Skin of body (tissue), 2 donors: Measurements from ENCODE around the gene PPCDC. TPM values are rescaled to one million over a fixed set of nuclear protein-coding genes. Genes with fewer than 3 reads are reported as not detected.
"Not testable (repeated sequence)": the region's sequence is repeated elsewhere in the genome, so short reads cannot be mapped to it uniquely, and the experiment has no call there.

ENCODE experiments used
- DNase-seq: peaks from one replicate; lab custom pipeline; 2025; lab: John Stamatoyannopoulos, UW
- total RNA-seq: library from RNA; depleted of rRNA; stranded (reverse); fragments of >200 nt; gene quantifications from one replicate; pipeline ENCODE4 v1.2.3, GENCODE V29; 2014

Gene PPCDC
- total RNA-seq, 1 donor from 2014 or later: 10.8 TPM

DNA sequence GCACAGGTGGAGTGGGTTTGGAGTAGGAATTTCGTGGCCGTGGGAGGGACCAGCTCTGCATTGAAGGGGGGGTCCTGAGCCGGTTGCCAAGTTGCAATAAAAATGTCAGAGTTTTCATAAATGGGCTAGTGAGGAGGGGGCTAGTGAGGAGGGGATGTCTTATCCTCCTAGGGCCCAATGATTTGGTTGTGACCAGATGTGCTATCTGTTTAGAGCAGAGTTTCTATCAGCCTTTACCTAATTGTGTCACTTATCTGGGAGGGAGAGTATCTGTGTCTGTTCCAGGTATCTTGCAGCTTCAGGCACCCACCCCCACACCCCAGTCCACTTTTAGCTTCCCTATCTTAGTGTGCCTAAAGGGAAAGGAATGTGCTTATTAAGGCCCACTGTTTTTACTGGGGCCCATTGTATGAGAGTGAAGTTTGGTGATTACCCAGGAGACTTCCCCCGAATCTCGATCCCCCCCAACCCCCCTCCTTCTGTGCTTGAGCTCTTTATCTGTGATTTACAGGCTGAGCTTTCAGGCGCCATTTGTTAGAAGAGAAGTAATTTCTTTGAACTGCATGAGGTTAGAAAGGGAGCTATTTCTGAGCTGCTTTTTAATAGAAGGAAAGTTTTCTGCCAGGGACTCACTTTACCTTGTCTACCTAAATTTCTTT lies 42.6 kb downstream of the PPCDC start:
- no peak for DNase-seq

DNA sequence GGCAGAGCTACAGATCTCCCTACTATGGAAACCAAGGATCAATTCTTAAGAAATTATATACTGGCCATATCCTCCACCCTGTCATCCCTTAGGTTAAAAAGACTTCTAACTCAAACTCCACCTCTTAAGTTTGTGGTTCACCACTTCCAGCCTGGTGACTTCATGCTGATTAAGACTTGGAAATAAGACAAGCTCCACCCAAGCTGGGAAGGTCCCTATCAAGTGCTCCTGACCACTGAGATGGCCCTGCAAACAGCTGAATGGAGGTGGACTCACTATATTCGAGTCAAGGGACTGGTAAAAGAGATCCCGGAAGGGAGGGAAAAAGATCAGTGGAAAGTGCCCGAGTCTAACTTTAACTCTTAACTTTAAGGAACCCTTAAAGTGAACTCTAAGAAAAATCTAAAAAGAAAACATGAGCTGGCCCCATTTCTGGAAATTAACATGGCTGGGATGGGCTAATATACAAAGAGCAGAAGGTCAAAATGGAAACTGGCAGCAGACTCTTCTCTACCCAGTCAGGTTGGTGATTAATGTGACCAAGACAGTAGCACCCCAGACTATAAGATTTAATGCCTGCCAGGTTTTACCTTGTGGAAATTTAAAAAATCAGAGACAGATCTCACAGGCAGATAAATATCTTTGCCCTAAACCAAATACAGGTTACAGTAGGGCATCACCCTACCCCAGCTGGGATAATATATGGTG lies 43.9 kb downstream of the PPCDC start:
- DNase-seq: no peak

DNA sequence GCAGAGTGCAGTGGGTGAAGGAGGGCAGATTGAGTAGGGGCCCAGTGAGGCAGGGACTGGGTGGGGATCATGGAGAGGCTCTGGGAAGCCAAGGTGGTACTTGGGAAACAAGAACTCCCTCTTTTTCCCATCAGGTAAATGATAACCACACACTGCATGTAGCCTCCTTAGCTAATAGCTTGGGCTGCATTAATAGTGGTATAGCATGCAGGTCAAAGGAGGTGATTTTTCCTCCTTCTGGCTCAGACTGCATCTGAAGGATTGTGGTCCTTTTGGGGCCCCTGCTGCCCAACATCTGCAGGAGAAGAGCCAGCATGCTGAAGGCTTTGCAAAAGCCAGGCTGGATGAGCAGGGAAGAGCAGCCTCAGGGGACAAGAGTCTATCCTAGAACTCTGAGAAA lies 45.4 kb downstream of the PPCDC start:
- no peak for DNase-seq

DNA sequence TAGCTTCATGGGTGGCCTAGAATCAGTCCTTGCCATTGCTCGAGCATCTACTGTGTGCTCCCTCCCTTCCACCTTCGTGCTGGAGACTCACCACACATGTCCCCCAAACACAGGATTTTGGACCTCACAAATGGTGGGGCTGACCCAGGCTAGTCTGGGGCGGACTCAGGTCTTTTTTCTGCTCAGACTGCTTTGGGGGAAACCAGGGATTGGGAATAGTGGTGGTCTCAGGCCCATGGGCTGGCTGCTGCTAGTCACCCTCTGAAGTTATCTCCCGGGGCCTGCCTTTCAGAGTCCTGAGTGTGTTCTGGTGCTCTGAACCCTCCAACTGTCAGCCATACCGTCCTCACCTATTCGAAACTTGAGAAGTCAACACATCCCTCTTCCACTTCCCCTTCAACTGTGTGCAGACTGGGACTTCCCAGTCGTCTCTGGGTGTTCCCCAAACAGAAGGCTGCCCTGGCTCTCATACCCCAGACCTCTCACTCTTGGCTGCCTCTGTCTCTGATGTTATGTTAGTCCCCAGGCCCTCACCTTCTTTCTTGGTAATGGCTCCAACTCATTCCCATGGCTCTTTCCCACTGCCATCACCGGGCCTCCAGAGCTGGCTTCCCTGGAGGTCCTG lies 46.0 kb downstream of the PPCDC start:
- no peak for DNase-seq

DNA sequence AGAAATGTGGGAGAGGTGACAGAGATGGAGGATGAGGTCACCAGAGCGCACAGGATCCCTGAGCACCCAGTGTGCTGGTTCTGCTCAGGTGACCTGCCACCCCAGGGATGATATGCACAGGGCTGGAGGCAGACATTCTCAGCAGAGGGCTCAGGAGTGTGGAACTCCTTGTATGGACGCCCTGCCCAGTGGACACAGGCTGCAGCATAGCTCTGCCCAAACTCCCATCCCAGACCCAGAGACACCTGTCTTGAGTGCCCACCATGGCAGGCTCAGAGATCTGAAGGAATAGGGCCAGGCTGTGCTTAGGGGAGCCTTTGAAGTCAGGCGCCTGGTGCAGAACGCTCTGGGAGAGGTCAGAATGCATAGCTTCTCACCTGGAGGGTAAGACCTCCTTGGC lies 47.3 kb downstream of the PPCDC start:
- no peak for DNase-seq

DNA sequence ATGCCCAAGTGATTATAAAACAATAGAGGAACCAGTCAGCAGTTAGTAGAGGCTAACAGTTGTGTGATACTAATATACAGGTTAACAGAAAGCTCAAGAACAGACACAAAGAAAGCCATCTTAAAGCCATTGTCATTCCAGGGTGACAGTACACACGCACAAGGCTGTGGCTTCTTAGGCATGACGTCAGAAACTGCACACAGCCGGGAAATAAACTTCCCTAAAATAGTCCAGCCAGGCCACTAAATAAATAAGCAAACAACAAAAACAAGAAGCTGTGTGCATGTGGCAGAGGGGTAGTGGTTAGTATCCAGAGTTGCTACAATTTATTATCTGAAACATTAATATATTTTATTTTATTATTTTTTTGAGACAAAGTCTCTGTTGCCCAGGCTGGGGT lies 49.8 kb downstream of the PPCDC start:
- no peak for DNase-seq

DNA sequence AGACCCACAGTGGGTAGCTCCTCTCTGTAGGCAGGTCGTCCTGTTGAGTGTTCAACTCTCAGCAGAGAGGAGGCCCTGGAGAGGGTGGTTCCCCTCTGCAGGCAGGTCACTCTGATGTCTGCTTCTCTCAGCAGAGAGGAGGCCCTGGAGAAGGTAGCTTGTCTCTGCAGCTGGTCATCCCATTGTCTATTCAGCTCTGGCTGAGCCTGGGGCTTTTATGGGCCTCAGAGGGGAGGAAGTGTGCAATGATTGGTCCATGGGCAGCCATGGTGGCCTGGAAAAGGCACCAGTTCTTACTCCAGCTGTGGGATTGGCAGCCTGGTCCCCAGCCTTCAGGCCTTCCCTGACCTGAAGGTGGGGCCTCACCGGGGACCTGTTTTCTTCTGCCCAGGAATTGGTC lies 52.9 kb downstream of the PPCDC start:
- DNase-seq: no peak

DNA sequence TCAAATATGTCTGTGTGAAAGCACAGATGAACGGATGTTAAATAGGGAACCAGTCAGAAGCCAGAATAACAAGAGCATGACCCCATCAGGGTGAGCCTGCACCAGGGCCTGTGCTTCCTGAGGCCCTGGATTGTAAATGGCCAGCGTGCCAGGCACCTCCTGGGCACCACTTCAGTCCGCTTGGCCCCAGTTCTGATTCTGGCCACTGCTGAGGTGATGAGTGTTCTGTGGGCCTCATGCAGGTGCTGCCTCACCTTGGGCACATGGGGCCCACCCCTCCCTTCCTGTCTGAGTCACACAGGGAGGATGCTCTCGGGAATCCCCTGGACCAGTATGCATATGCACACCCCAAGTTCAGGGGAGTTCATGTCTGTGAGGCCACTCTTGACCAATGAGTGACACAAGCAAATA lies 54.2 kb downstream of the PPCDC start:
- not testable (repeated sequence) for DNase-seq

DNA sequence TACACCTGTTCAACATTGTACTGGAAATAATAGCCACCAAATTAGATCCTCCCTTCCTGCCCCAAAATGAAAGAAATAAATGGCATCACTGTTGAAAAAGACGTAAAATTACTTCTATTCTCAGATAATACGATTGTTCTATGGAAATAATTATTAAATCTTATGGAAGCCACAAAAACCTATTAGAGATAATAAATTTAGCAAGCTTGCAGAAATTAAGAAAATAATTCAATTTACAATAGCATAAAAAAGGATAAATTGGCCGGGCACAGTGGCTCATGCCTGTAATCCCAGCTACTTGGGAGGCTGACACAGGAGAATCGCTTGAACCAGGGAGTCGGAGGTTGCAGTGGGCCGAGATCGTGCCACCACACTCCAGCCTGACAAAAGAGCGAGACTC lies 57.8 kb downstream of the PPCDC start:
- DNase-seq: no peak

DNA sequence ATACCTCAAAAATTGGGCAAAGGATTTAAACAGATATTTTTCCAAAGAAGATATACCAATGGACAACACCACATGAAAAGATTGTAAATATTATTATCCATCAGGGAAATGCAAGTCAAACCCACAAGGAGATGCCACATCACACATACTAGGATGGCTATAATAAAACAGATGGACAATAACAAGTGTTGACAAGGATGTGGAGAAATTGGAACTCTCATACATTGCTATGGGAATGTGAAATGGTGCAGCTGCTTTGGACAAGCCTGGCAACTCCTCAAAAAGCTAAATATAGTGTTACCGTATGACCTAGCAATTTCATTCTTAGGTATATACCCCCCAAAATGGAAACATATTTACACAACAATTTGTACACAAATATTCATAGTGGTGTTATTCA lies 59.3 kb downstream of the PPCDC start:
- DNase-seq: no peak

DNA sequence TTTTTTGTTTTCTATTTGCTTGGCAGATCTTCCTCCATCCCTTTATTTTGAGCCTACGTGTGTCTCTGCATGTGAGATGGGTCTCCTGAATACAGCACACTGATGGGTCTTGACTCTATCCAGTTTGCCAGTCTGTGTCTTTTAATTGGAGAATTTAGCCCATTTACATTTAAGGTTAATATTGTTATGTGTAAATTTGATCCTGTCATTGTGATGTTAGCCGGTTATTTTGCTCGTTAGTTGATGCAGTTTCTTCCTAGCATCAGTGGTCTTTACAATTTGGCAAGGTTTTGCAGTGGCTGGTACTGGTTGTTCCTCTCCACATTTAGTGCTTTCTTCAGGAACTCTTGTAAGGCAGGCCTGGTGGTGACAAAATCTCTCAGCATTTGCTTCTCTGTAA lies 62.3 kb downstream of the PPCDC start:
- DNase-seq: not testable (repeated sequence)

DNA sequence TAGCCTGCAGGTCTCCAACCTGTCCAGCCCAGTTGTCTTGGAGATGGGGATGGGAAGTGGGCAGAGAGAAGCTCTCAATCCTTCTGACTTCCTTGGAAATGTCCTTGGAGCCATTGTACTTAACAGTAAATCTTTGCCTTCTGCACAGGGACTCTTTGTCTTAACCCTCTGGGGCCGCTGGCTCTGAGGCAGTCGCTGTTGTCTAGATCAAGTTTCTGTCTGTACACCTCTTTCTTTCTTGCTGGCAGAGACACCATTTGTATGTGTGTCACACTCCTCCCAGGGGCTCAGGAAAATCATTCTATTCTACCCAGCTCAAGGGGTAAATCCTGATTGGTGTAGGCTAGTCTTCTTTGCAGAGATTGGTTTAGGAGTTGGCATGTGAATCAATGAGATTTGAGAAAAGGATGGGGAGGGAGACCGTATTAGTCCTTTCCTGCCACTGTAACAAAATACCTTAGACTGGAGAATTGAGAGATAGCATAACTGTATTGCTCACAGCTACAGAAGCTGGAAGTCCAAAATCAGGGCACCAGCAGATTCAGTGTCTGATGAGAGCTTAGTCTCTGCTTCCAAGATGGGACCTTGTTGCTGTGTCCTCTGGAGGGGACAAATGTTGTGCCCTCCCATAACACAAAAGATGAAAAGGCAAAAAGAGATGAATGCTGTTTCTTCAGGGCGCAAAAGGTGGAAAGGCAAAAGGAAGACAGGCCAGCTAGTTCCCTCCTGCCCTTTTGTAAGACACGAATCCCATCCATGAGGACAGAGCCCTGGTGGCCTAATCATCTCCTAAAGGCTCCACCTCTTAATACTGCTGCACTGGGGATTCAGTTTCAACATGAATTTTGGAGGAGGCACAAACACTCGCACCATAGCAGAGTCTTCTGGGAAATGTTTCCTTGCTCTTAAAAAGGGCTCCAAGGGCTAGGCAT lies 66.3 kb downstream of the PPCDC start:
- DNase-seq: no peak

DNA sequence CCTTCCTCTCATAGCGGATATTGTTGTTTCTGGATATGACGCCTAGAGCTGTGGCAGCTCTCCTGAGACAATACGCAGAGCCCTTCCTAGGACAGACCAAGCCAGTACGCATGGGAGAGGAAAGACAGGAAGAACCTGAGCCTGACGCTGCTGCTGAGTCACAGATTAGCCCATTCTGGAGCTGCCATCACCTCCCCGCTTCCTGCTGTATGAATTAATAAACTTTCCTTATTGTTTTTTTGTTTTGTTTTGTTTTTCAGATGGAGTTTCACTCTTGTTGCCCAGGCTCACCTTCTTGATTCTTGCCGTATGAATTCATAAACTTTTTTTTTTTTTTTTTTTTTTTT lies 67.0 kb downstream of the PPCDC start:
- DNase-seq: no peak

DNA sequence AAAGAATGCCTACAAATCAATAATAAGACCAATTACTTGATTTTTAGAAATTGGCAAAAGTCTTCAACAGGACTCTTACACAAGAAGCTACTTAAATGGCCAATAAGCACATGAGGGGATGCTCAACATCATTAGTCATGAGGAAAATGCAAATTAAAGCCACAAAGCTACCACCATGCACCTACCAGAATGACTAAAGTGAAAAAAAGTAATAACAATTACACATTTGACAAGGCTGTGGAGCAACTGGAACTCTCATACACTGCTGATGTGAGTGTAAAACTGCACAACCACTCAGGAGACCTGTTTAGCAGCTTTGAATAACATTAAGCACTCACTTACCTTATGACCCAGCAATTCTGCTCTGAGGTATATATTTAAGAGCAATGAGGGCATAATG lies 68.4 kb downstream of the PPCDC start:
- DNase-seq: no peak

DNA sequence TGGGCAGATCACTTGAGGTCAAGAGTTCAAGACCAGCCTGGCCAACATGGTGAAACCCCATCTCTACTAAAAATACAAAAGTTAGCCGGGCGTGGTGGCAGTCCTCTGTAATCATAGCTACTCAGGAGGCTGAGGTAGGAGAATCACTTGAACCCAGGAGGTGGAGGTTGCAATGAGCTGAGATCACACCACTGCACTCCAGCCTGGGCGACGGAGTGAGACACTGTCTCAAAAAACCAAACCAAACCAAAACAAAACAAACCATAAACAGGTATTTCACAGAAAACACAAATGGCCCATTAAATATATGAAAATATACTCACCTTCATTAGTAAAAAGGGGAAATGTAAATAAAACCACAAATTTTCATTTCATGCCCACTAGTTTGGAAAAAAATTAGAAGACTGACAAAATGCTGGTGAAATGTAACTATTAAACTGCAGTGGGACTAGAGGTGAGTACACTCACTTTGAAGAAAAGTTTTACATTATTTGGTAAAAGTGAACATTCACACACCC lies 71.6 kb downstream of the PPCDC start:
- not testable (repeated sequence) for DNase-seq

DNA sequence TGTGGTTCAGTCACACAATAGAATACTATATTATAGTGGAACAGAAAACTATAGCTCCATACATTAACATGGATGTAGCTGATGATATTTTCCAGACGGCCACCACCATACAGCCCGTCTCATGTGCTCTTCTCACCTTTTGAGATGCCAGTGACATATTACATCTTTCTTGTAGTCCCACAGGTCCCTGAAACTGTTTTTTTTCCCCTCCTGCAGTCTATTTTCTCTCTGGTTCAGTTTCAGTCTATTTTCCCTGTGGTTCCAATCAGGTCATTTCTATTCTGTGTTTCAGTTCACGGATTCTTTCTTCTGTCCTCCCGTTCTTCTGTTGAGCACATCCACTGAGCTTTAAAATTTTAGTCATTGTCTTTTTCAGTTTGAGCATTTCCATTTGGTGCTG lies 72.2 kb downstream of the PPCDC start:
- DNase-seq: no peak

DNA sequence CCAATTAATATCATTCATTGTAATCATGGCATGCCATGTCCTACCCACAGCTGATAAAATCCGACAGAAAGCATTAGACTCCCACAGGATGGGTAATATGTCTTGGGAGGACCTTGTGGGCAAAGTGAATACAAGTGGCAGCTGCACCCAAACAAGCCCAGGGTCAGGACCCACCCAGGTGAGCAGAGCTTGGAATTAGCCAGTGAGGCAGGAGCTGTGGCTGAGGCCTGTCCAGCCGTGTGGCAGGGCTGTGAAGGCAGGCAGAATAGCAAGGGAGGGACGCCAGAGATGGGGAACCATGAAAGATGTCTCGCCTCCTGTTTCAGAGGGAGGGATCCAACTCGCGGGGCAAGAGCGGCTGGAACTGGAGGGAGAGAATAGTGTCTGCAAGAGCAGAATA lies 74.5 kb downstream of the PPCDC start:
- DNase-seq: no peak

DNA sequence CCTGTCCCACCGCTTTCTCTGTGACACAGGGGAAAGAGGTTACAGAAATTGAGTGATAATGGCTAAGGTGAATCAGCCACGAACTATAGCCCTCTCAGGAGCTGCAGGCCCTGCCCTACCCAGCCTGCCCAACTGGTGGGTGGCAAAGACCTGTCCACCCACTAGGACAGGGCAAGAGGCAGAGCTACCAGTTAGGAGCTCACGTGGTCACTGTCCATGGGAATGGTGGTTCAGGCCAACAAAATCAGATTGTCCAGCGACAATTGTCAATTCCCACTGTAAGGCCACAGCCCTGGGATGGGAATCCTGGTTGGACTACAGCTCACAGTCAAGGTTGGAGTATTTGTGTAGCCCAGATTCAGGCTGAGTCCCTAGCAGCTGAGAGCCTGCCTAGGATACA lies 75.0 kb downstream of the PPCDC start:
- no peak for DNase-seq
